Measurements from ENCODE around the gene TAF5. TPM values are rescaled to one million over a fixed set of nuclear protein-coding genes. Genes with fewer than 3 reads are reported as not detected.

Gene TAF5
- total and polyA plus RNA-seq, 10 of the 15 experiments (the other 5 are each of a cell fraction or from before 2014, with no cell fraction given) = 3.7 to 9.2 (median 7.3) TPM

- intact Hi-C loops (cut with micrococcal nuclease; ENCODE audit: unreplicated experiment) = loop anchor here (1.0 to 5.0 kb wide), 2 partner anchors 27 to 43 kb away; partner anchors contain the start of gene PCGF6
- no peak for DNase-seq (ENCODE audit: low read depth, low spot score)
- POLR2A ChIA-PET = interaction anchor here (0.6 to 1.6 kb wide), 5 partner anchors 28 to 301 kb away, joined by 3 to 17 read pairs (median 4); partner anchors contain the start of genes CALHM2, NT5C2 and TAF5
- RAD21 ChIA-PET (ENCODE audit: unreplicated experiment) = interaction anchor here (0.6 to 2.1 kb wide), 6 partner anchors 43 to 93 kb away, joined by 3 to 6 read pairs (median 4); no protein-coding TSS in a partner anchor
- TF ChIP-seq TAF1 (IDR thresholded peaks at IDR 0.05; ENCODE audit: borderline replicate concordance, low read depth, low read length) = no peak
- peak overlapping the region; percentile 87 for H3K4me2 ChIP-seq (ENCODE audit: control insufficient read depth, insufficient read depth)
- peak overlapping the region; percentile 98 for H3K9ac ChIP-seq (ENCODE audit: control insufficient read depth, insufficient read depth, low read length)
- H2AFZ ChIP-seq (ENCODE audit: control insufficient read depth, low read depth, low read length) = peak overlapping the region; percentile 25; the same call in 1 of the 2 replicates
- peaks cover 4% of the 10 kb centered on the region; the same call in 1 of the 2 replicates for H3K4me1 ChIP-seq (ENCODE audit: control insufficient read depth, insufficient read depth, low read length)
- CTCF ChIA-PET = interaction anchor here (0.8 to 2.9 kb wide), 6 partner anchors 21 to 93 kb away, joined by 3 to 11 read pairs (median 4); partner anchors contain the start of gene TAF5
- peaks cover 0 to 3% of the 10 kb centered on the region in 2 experiments; a peak in 2 of 4 replicates for H3K36me3 ChIP-seq (ENCODE audit: control insufficient read depth in 2 of 2, insufficient read depth in 2 of 2, low read length in 1 of 2)
- no TSS peak for BruUV-seq (replicated peaks)
- ATAC-seq = peak; percentile 7
- no peaks in the 10 kb centered on the region for H4K20me1 ChIP-seq (ENCODE audit: control insufficient read depth, insufficient read depth)
- H3K79me2 ChIP-seq (ENCODE audit: control insufficient read depth, insufficient read depth, low read length) = peaks cover 65% of the 10 kb centered on the region
- H3K9me3 ChIP-seq (replicated peaks; ENCODE audit: control insufficient read depth, insufficient read depth, low read length) = no peaks in the 10 kb centered on the region
- no peak for FAIRE-seq
- H3K27ac ChIP-seq (ENCODE audit: control insufficient read depth, insufficient read depth) = peak overlapping the region; percentile 88
- peak overlapping the region; percentile 89 for H3K4me3 ChIP-seq
- SMC1A ChIA-PET (ENCODE audit: uncharacterized antibody, unreplicated experiment) = interaction anchor here (0.6 to 5.0 kb wide), 8 partner anchors 20 to 350 kb away, joined by 3 to 23 read pairs (median 4); partner anchors contain the start of gene TAF5
- in situ Hi-C loops (cut with MboI) = no loop called here
- WGBS (ENCODE audit: insufficient coverage, insufficient replicate concordance, low lambda C conversion rate, missing lambda C conversion rate) = 0% methylated on average over 11 of the region's 11 CpGs
- H3K27me3 ChIP-seq (replicated peaks in 1 of 2; ENCODE audit: control insufficient read depth in 2 of 2, insufficient read depth in 2 of 2, low read length in 1 of 2) = no peaks in the 10 kb centered on the region
These were observed 27.9 kb downstream of the TAF5 start for GRCh38 chr10:103395754-103396066.

- H2AFZ ChIP-seq (ENCODE audit: control insufficient read depth, low read depth, low read length) = peak within 1 kb of the TSS; percentile 59
- H3K27ac ChIP-seq (ENCODE audit: control insufficient read depth, insufficient read depth) = peak within 1 kb of the TSS; percentile 88
- WGBS (ENCODE audit: insufficient coverage, insufficient replicate concordance, low lambda C conversion rate, missing lambda C conversion rate) = 0% methylated on average over 56 of the region's 56 CpGs
- H3K4me2 ChIP-seq (ENCODE audit: control insufficient read depth, insufficient read depth) = peak within 1 kb of the TSS; percentile 87
- FAIRE-seq (peak; percentile 96), ATAC-seq (peak; percentile 98), DNase-seq (ENCODE audit: low read depth, low spot score) (peak; percentile 92)
- BruUV-seq (replicated peaks) = TSS peak; percentile 93
- intact Hi-C loops (cut with micrococcal nuclease; ENCODE audit: unreplicated experiment) (loop anchor here (1.0 to 5.0 kb wide), 2 partner anchors 28 to 44 kb away; partner anchors contain the start of gene PCGF6), in situ Hi-C loops (cut with MboI) (no loop called here)
- POLR2A ChIA-PET = interaction anchor here (0.6 to 1.6 kb wide), 7 partner anchors 22 to 623 kb away, joined by 3 to 17 read pairs (median 4); partner anchors contain the start of genes CALHM2, NT5C2 and TAF5
- H4K20me1 ChIP-seq (ENCODE audit: control insufficient read depth, insufficient read depth) = no peaks in the 10 kb centered on the region
- SMC1A ChIA-PET (ENCODE audit: uncharacterized antibody, unreplicated experiment) = interaction anchor here (0.6 to 5.0 kb wide), 11 partner anchors 20 to 351 kb away, joined by 3 to 23 read pairs (median 3); partner anchors contain the start of gene TAF5
- peak within 1 kb of the TSS; percentile 89 for H3K4me3 ChIP-seq
- CTCF ChIA-PET = interaction anchor here (0.5 to 2.9 kb wide), 8 partner anchors 20 to 686 kb away, joined by 3 to 11 read pairs (median 4); partner anchors contain the start of gene TAF5
- H3K4me1 ChIP-seq (ENCODE audit: control insufficient read depth, insufficient read depth, low read length) = peaks cover 4% of the 10 kb centered on the region; the same call in 1 of the 2 replicates
- no peaks in the 10 kb centered on the region for H3K27me3 ChIP-seq (replicated peaks in 1 of 2; ENCODE audit: control insufficient read depth in 2 of 2, insufficient read depth in 2 of 2, low read length in 1 of 2)
- H3K9ac ChIP-seq (ENCODE audit: control insufficient read depth, insufficient read depth, low read length) = peak within 1 kb of the TSS; percentile 98
- H3K9me3 ChIP-seq (replicated peaks; ENCODE audit: control insufficient read depth, insufficient read depth, low read length) = no peaks in the 10 kb centered on the region
- H3K36me3 ChIP-seq (ENCODE audit: control insufficient read depth in 2 of 2, insufficient read depth in 2 of 2, low read length in 1 of 2) = peaks cover 0 to 3% of the 10 kb centered on the region in 2 experiments; a peak in 2 of 4 replicates
- RAD21 ChIA-PET (ENCODE audit: unreplicated experiment) = interaction anchor here (0.5 to 2.1 kb wide), 10 partner anchors 20 to 166 kb away, joined by 3 to 6 read pairs (median 3); partner anchors contain the start of gene CALHM1
- peaks cover 65% of the 10 kb centered on the region for H3K79me2 ChIP-seq (ENCODE audit: control insufficient read depth, insufficient read depth, low read length)
- TF ChIP-seq ZNF592 (IDR thresholded peaks at IDR 0.05) (no peak), IKZF2 (IDR thresholded peaks at IDR 0.05) (peak in 1 of 2 experiments; percentile 35; a peak in 1 of 4 replicates), BHLHE40 (IDR thresholded peaks at IDR 0.05; ENCODE audit: borderline replicate concordance in 1 of 2, low read depth in 2 of 2, low read length in 1 of 2) (peak; percentile 84 to 90), USF1 (IDR thresholded peaks at IDR 0.05; ENCODE audit: borderline replicate concordance, extremely low read length, insufficient read depth, low read depth, low read length) (no peak), SIX5 (IDR thresholded peaks at IDR 0.05; ENCODE audit: low read depth, low read length, severe bottlenecking) (peak; percentile 45), RB1 (IDR thresholded peaks at IDR 0.05; ENCODE audit: borderline replicate concordance) (0 out of 2 replicates have a peak, but pooled peaks have one; percentile 25), SMARCA5 (IDR thresholded peaks at IDR 0.05) (0 out of 2 replicates have a peak, but pooled peaks have one; percentile 33)
These were observed 28.5 kb downstream of the TAF5 start, which contains the start of the genes ATP5MK and PDCD11 for GRCh38 chr10:103396067-103396788. ATP5MK (minus strand) TSS chr10:103396475; CDS start chr10:103392457, 4,018 bp downstream. PDCD11 (plus strand) TSS chr10:103396626; CDS start chr10:103398427, 1,801 bp downstream.
